Measurements from ENCODE around the gene LRMDA.

The LRMDA gene

DNA sequence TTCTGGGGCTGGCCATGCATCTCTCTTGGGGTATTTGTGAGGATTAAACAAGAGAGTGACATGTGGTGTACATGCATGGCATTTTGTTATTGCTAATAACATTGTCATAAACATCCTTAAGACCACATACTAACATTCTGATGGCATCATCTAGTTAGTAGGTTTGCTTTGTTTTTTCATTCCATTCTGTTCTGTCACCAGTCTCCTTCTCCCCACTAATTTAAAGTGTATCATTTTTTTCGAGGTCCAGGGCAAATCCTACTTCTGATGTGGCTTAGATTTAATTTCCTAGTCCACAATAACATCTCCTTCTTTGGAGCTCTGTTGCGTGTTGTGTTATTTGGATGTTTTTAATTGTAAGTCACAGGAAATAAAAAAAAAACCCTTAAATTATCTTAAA lies 248.1 kb downstream of the LRMDA start:
- DNase-seq (ENCODE audit: low read depth): no peak
- H3K4me3 ChIP-seq (ENCODE audit: low read depth, low read length): no peak overlapping the region
- TF ChIP-seq, protein P1, sequence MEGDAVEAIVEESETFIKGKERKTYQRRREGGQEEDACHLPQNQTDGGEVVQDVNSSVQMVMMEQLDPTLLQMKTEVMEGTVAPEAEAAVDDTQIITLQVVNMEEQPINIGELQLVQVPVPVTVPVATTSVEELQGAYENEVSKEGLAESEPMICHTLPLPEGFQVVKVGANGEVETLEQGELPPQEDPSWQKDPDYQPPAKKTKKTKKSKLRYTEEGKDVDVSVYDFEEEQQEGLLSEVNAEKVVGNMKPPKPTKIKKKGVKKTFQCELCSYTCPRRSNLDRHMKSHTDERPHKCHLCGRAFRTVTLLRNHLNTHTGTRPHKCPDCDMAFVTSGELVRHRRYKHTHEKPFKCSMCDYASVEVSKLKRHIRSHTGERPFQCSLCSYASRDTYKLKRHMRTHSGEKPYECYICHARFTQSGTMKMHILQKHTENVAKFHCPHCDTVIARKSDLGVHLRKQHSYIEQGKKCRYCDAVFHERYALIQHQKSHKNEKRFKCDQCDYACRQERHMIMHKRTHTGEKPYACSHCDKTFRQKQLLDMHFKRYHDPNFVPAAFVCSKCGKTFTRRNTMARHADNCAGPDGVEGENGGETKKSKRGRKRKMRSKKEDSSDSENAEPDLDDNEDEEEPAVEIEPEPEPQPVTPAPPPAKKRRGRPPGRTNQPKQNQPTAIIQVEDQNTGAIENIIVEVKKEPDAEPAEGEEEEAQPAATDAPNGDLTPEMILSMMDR (conservative IDR thresholded peaks at IDR 0.05; ENCODE audit: low read depth, low read length): no peak

DNA sequence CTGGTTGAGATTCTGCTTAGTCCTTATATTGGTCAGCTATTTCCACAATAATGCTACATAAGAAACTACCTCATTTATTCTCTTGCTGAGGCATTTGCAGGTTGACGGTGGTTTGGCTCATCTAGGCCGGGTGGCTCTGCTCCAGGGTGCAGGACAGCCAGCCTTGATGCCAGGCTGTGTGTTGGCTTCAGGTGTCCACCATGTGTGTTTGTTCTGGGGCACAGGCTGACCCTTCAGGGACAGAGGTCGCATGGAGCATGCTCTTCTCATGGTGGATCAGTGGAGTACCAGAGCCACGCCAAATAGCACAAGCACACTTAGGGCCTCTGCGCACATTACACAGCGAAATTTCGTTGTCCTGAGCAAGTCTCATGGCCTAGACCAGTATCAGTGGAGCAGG lies 249.9 kb downstream of the LRMDA start:
- no peak overlapping the region for H3K4me3 ChIP-seq (ENCODE audit: low read depth, low read length)
- DNase-seq (ENCODE audit: low read depth): no peak
- TF ChIP-seq, protein P1 (conservative IDR thresholded peaks at IDR 0.05; ENCODE audit: low read depth, low read length): no peak

DNA sequence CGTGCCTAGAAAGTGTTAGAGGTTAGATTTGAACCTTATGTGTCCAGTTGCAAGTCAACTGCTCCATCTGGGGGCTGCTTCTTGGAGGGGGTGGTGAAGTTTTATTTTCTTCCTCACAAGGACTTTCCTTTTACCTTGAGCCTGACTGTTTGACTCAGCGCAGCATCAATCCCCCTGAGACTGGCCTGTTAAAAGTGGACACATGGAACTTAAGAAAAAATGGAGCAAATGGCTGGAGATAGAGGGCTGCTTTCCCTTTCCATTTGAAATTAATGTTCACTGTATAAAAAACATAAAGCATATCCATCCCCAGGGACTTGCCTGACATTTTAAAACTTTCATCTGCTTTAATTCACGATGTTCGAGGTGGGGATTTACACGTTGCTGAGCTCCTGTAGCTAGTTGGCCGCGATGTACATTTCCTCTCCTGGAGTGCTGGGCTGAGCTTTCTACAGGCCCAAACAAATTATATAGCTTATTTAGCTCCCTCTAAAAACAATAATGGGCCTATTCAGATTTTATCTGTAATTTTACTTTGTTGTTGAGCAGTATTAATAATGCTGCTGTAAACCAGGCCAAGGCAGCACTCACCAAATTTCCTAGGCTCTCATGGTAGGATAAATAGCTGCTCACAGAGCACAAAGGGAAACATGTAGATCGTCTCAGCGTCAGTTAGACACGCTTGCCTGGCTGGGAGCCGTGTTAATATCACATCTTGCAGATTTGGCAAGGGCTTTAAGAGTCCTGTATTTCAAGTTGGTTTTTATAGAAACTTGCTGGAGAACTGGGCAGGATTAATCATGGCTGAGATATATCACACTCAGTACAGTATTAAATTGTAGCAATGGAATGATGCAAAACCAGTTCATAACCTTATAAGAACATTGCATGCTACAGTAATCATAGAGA lies 251.5 kb downstream of the LRMDA start:
- TF ChIP-seq, protein P1 (conservative IDR thresholded peaks at IDR 0.05; ENCODE audit: low read depth, low read length): no peak
- DNase-seq (ENCODE audit: low read depth): no peak
- no peak overlapping the region for H3K4me3 ChIP-seq (ENCODE audit: low read depth, low read length)

DNA sequence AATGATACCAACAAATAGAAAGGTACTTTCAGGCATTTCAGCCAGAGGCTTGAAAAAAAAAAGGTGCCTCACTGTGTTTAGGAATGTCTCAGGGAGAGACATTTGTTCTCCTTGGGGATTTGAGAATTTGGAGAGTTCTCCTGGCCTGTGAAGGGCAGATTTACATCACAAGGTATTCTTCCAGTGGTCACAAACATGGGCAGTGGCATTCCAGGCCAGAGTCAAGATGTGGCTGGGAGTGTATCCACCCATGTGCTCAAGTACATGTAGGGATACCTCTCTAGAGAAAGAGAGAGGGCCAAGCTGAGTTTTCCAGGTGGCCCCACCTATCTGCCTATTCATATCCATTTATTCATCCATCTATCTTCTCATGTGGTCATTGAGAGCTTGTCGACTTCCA lies 253.8 kb downstream of the LRMDA start:
- H3K4me3 ChIP-seq (ENCODE audit: low read depth, low read length): no peak overlapping the region
- no peak for DNase-seq (ENCODE audit: low read depth)
- TF ChIP-seq, protein P1 (conservative IDR thresholded peaks at IDR 0.05; ENCODE audit: low read depth, low read length): no peak

DNA sequence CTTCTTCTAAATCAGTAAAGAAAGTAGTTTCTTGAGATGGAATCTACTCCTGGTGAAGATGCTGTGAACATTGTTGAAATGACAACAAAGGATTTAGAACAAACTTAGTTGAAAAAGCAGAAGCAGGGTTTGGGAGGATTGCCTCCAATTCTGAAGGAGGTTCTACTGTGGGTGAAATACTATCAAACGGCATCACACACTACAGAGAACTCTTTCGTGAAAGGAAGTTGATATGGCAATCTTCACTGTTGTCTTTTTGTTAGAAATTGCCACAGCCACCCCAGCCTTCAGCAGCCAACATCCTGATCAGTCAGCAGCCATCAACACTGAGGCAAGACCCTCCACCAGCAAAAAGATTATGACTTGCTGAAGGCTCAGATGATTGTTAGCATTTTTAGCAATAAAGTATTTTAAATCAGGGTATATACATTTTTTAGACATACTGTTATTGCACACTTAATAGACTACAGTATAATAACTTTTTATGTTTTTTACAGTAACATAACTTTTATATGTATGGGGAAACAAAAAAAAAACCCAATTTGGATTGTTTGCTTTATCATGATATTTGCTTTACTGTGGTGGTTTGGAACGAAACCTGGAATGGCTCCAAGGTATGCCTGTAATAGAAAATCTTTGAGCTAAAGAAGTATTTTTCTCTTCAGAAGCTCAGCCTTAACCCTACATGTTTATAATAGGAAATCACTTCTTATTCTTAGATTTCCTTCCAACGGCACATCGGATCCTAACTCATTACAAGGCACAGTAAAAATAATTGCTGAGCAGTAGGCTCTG lies 257.3 kb downstream of the LRMDA start:
- peak; percentile 8 for DNase-seq (ENCODE audit: low read depth)
- no peak overlapping the region for H3K4me3 ChIP-seq (ENCODE audit: low read depth, low read length)
- TF ChIP-seq, protein P1 (conservative IDR thresholded peaks at IDR 0.05; ENCODE audit: low read depth, low read length): no peak

DNA sequence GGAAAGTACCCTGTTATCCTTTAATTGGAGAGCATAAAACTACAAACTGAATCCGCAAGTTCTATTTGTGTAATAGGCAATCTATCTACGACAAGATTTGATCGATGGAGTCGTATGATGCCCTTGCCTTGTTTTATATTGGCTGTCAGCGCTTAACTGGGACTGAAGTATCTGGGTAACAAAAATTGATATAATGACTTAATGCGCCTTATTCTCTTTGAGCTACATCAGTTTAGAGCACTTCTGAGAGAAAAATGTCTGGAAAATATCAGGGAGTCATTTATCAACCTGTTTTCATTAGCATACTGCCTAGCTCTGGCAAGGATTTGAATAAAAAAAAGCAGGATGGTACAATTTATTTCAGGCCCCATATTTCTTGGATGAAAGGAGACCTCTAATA lies 262.1 kb downstream of the LRMDA start:
- TF ChIP-seq, protein P1 (conservative IDR thresholded peaks at IDR 0.05; ENCODE audit: low read depth, low read length): no peak
- DNase-seq (ENCODE audit: low read depth): no peak
- no peak overlapping the region for H3K4me3 ChIP-seq (ENCODE audit: low read depth, low read length)
